H1 (cell line): Measurements from ENCODE around the gene THEM5. TPM values are rescaled to one million over a fixed set of nuclear protein-coding genes. Genes with fewer than 3 reads are reported as not detected.

Experiments
- CTCF ChIA-PET: fragments of 300-600 bp; sonication (Branson Sonifier 250); formaldehyde crosslinking; loops from one replicate; lab custom pipeline; 2021; ENCODE audit not compliant: partially characterized antibody; lab: Charles Lee
- POLR2A ChIA-PET: fragments of 300-600 bp; sonication (Branson Sonifier 250); formaldehyde crosslinking; loops from one replicate; lab custom pipeline; 2021; ENCODE audit warnings: inconsistent platforms; ENCODE audit not compliant: partially characterized antibody; lab: Charles Lee
- DNase-seq, 2 experiments: peaks; one replicate each; pipeline versions ENCODE4 v3.0.0 to v3.0.0-alpha.2; 2010 to 2022; ENCODE audit warnings: low spot score in 2 of 2, low read depth in 1 of 2, mixed read lengths in 1 of 2
- FAIRE-seq: peaks from 2 replicates; lab custom pipeline; 2011; peaks lifted over from hg19 to GRCh38; lab: Jason Lieb, UNC
- H2AFZ ChIP-seq: 2 replicates; pipeline ENCODE4 v1.8.1; 2012; ENCODE audit warnings: low read length, inconsistent platforms
- H2AK5ac ChIP-seq: 2 replicates; pipeline ENCODE4 v1.6.1; 2013; ENCODE audit warnings: low read depth, low read length
- H2BK120ac ChIP-seq: replicated peaks from 2 replicates; pipeline ENCODE3; 2013; ENCODE audit warnings: low read depth, low read length, inconsistent platforms
- H2BK12ac ChIP-seq: 2 replicates; pipeline ENCODE4 v1.6.1; 2013; ENCODE audit warnings: low read depth, low read length
- H2BK15ac ChIP-seq: 2 replicates; pipeline ENCODE4 v1.6.1; 2013; ENCODE audit warnings: low read length
- H2BK20ac ChIP-seq: 2 replicates; pipeline ENCODE4 v1.6.1; 2013; ENCODE audit warnings: low read length
- H2BK5ac ChIP-seq: 2 replicates; pipeline ENCODE4 v1.6.1; 2013; ENCODE audit warnings: low read depth, low read length
- H3K14ac ChIP-seq: 2 replicates; pipeline ENCODE4 v1.6.1; 2013; ENCODE audit warnings: inconsistent platforms; ENCODE audit not compliant: insufficient read length
- H3K18ac ChIP-seq: 2 replicates; pipeline ENCODE4 v1.6.1; 2013; ENCODE audit warnings: low read length; ENCODE audit errors: extremely low read depth
- H3K23ac ChIP-seq: 2 replicates; pipeline ENCODE4 v1.6.1; 2013; ENCODE audit warnings: inconsistent platforms; ENCODE audit not compliant: insufficient read length
- H3K23me2 ChIP-seq: 2 replicates; pipeline ENCODE4 v1.6.1; 2013; ENCODE audit warnings: low read depth, low read length
- H3K27ac ChIP-seq: 2 replicates; pipeline ENCODE4 v1.6.1; 2011; ENCODE audit warnings: low read depth, low read length, inconsistent platforms
- H3K27me3 ChIP-seq, 4 experiments: replicated peaks in 1 of 4; 1 replicate in 1 of 4; 2 replicates in 3 of 4; pipeline versions ENCODE4 v1.6.1 to v1.8.1; 2011 to 2013; ENCODE audit warnings: low read length in 3 of 4, mild to moderate bottlenecking in 3 of 4, inconsistent platforms in 2 of 4, mixed read lengths in 2 of 4, moderate library complexity in 1 of 4; ENCODE audit not compliant: control insufficient read depth in 3 of 4, insufficient read depth in 3 of 4; ENCODE audit errors: extremely low read depth in 1 of 4
- H3K36me3 ChIP-seq, 4 experiments: 2 replicates each; pipeline versions ENCODE4 v1.6.1 to v1.8.1; 2011 to 2013; ENCODE audit warnings: mild to moderate bottlenecking in 4 of 4, low read length in 3 of 4, moderate library complexity in 2 of 4, control low read depth in 1 of 4, inconsistent platforms in 1 of 4; ENCODE audit not compliant: insufficient read depth in 4 of 4, control insufficient read depth in 2 of 4
- H3K4ac ChIP-seq: replicated peaks from 2 replicates; pipeline ENCODE3; 2013; ENCODE audit warnings: low read length, low read depth, mixed read lengths, inconsistent platforms; ENCODE audit not compliant: insufficient read length
- H3K4me1 ChIP-seq, 4 experiments: replicated peaks in 1 of 4; 1 replicate in 1 of 4; 2 replicates in 3 of 4; pipeline versions ENCODE4 v1.6.1 to v1.8.1; 2011 to 2013; ENCODE audit warnings: low read length in 3 of 4, inconsistent platforms in 2 of 4, mixed read lengths in 1 of 4; ENCODE audit not compliant: insufficient read depth in 4 of 4, control insufficient read depth in 3 of 4
- H3K4me2 ChIP-seq, 2 experiments: 2 replicates each; pipeline versions ENCODE4 v1.6.1 to v1.8.1; 2011 to 2013; ENCODE audit warnings: low read depth in 2 of 2, low read length in 2 of 2, control low read depth in 1 of 2, inconsistent platforms in 1 of 2, mild to moderate bottlenecking in 1 of 2; ENCODE audit not compliant: insufficient read depth in 1 of 2
- H3K4me3 ChIP-seq, 4 experiments: fragments of 200-600, 300-600 bp in 1 of 4; sonication (generic), shearing (Covaris generic), sonication (Bioruptor Twin) in 1 of 4; 2 replicates each; pipeline versions ENCODE4 v1.5.1 to v1.8.1; 2011 to 2016; ENCODE audit warnings: low read length in 4 of 4, low read depth in 3 of 4, control low read depth in 2 of 4, inconsistent platforms in 2 of 4, mild to moderate bottlenecking in 2 of 4, mixed read lengths in 1 of 4, moderate library complexity in 1 of 4; ENCODE audit not compliant: insufficient read depth in 2 of 4; ENCODE audit errors: extremely low read depth in 1 of 4
- H3K56ac ChIP-seq: replicated peaks from 2 replicates; pipeline ENCODE3; 2013; ENCODE audit warnings: low read depth, mild to moderate bottlenecking, mixed read lengths, low read length, inconsistent platforms; ENCODE audit not compliant: insufficient read length
- H3K79me1 ChIP-seq: 2 replicates; pipeline ENCODE4 v1.6.1; 2013; ENCODE audit warnings: low read depth, low read length, control low read depth
- H3K79me2 ChIP-seq, 2 experiments: 2 replicates each; pipeline versions ENCODE4 v1.6.1 to v1.8.1; 2012 to 2013; ENCODE audit warnings: low read length in 2 of 2, mild to moderate bottlenecking in 2 of 2, inconsistent platforms in 1 of 2; ENCODE audit not compliant: insufficient read depth in 2 of 2, control insufficient read depth in 1 of 2
- H3K9ac ChIP-seq, 4 experiments: replicated peaks in 1 of 4; 1 replicate in 1 of 4; 2 replicates in 3 of 4; pipeline versions ENCODE4 v1.6.1 to v1.8.1; 2011 to 2013; ENCODE audit warnings: low read depth in 3 of 4, low read length in 3 of 4, control low read depth in 2 of 4, mild to moderate bottlenecking in 2 of 4, moderate library complexity in 2 of 4, inconsistent platforms in 1 of 4; ENCODE audit errors: extremely low read depth in 1 of 4
- H3K9me3 ChIP-seq, 2 experiments: 2 replicates each; pipeline versions ENCODE4 v1.6.1 to v1.8.1; 2012 to 2013; ENCODE audit warnings: mild to moderate bottlenecking in 2 of 2, moderate library complexity in 2 of 2, control low read depth in 1 of 2, inconsistent platforms in 1 of 2, low read depth in 1 of 2, low read length in 1 of 2, mixed read lengths in 1 of 2; ENCODE audit not compliant: insufficient read depth in 2 of 2
- H4K20me1 ChIP-seq, 2 experiments: replicated peaks in 1 of 2; 2 replicates each; pipeline versions ENCODE3 to v1.8.1; 2011 to 2013; ENCODE audit warnings: inconsistent platforms in 2 of 2, low read length in 2 of 2, mild to moderate bottlenecking in 1 of 2; ENCODE audit not compliant: insufficient read depth in 2 of 2, control insufficient read depth in 1 of 2
- H4K5ac ChIP-seq: 2 replicates; pipeline ENCODE4 v1.6.1; 2013; ENCODE audit warnings: low read length, low read depth, mixed read lengths, inconsistent platforms; ENCODE audit not compliant: insufficient read length
- H4K8ac ChIP-seq: 2 replicates; pipeline ENCODE4 v1.8.0; 2013; ENCODE audit warnings: mild to moderate bottlenecking, moderate library complexity, low read length, inconsistent platforms; ENCODE audit not compliant: insufficient read depth; ENCODE audit errors: extremely low read depth
- H4K91ac ChIP-seq: replicated peaks from 2 replicates; pipeline ENCODE3; 2013; ENCODE audit warnings: low read length, mixed read lengths, inconsistent platforms; ENCODE audit not compliant: insufficient read length
- BACH1 ChIP-seq: IDR thresholded peaks from 2 replicates; pipeline ENCODE4 v1.6.1; 2012; ENCODE audit warnings: low read length, improper control_type of control experiment
- BCL11A ChIP-seq, 2 experiments: IDR thresholded peaks; one replicate each; pipeline ENCODE4 v1.6.1; 2011; ENCODE audit warnings: low read depth in 2 of 2, low read length in 2 of 2, mild to moderate bottlenecking in 2 of 2
- EGR1 ChIP-seq: IDR thresholded peaks from 2 replicates; pipeline ENCODE4 v1.6.1; 2011; ENCODE audit warnings: low read depth, low read length, borderline replicate concordance
- EZH2 ChIP-seq: fragments of 200-600 bp; sonication (generic); IDR thresholded peaks from 2 replicates; pipeline ENCODE4 v1.7.1; 2012; ENCODE audit warnings: low read depth, mild to moderate bottlenecking, moderate library complexity, low read length, inconsistent platforms; ENCODE audit not compliant: severe bottlenecking
- FOSL1 ChIP-seq: IDR thresholded peaks from 2 replicates; pipeline ENCODE4 v1.6.1; 2011; ENCODE audit warnings: mild to moderate bottlenecking, low read depth, low read length, moderate library complexity; ENCODE audit not compliant: insufficient read depth
- GABPA ChIP-seq: IDR thresholded peaks from 2 replicates; pipeline ENCODE4 v1.6.1; 2011; ENCODE audit warnings: mild to moderate bottlenecking, low read length, moderate library complexity, borderline replicate concordance; ENCODE audit not compliant: insufficient read depth
- YY1 ChIP-seq: IDR thresholded peaks from 2 replicates; pipeline ENCODE4 v1.6.1; 2011; ENCODE audit warnings: low read depth, mild to moderate bottlenecking, low read length
- WGBS, 2 experiments: shearing (Covaris generic) in 1 of 2; methylation state at CpG; one replicate each; pipeline versions ENCODE4 v1.1.6 to v1.1.7; 2013 to 2015; ENCODE audit warnings: low lambda C conversion rate in 2 of 2, mixed read lengths in 2 of 2, inconsistent platforms in 1 of 2, low coverage in 1 of 2, missing lambda C conversion rate in 1 of 2; ENCODE audit not compliant: insufficient replicate concordance in 2 of 2, insufficient coverage in 1 of 2, insufficient read length in 1 of 2; ENCODE audit errors: extremely low coverage in 1 of 2, missing lambda C conversion rate in 1 of 2; 5-methylcytosine and 5-hydroxymethylcytosine counted together
- polyA plus RNA-seq, 7 experiments: library from polyadenylated mRNA; depleted of rRNA in 3 of 7; stranded (reverse) in 5 of 7; unstranded in 2 of 7; fragments of >200 nt in 5 of 7; fragments of 200-250 nt in 2 of 7; gene quantifications; 1 replicate in 5 of 7; 2 replicates in 1 of 7; 4 replicates in 1 of 7; pipeline versions ENCODE4 v1.2.1 to v1.2.3, GENCODE V29; 2011 to 2013; ENCODE audit warnings: missing spikeins in 2 of 7, mixed read lengths in 2 of 7
- total RNA-seq: library from RNA; stranded (reverse); fragmentation: NEBNext Ultra II Directional; extraction: Animal tissue kit (Norgen Biotek cat#: 25700); gene quantifications from 2 replicates; pipeline ENCODE4 v1.2.1, GENCODE V29; 2021

THEM5 gene
- total and polyA plus RNA-seq, 2 of the 8 experiments (the other 6 are each of a cell fraction or from before 2014, with no cell fraction given): not detected

DNA sequence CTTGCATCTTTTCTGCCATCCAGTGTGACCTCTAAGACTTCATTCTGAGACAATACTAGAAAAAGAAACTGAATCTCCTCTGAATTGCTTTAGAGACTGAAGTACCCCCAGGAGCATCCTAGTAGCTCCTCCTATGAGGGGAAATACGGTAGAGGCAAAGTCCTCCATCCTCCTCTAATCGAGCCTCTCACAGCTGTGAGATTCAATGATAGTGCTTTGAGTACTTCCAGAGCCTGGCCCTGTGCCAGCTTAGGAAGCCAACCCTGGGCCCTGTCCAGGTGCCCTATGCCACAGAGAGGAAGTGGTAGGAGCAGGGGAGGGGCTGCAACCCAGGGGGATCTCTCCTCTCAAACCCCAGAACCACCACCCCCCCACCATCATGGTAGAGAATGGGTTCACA lies 32.6 kb downstream of the THEM5 start:
- Histone ChIP-seq H3K79me1 (no peaks in the 10 kb centered on the region), H2BK20ac (no peak overlapping the region), H4K8ac (no peak overlapping the region), H2BK5ac (no peak overlapping the region), H3K27me3 (no peaks in the 10 kb centered on the region), H3K23me2 (no peaks in the 10 kb centered on the region; the same call in 1 of the 2 replicates), H3K4me3 (no peak overlapping the region), H4K91ac (no peak overlapping the region), H3K4me1 (peaks cover 0 to 14% (median 10%) of the 10 kb centered on the region in 4 experiments; a peak in 6 of 7 replicates), H3K18ac (no peak overlapping the region), H3K79me2 (no peaks in the 10 kb centered on the region), H3K56ac (no peak overlapping the region), H4K20me1 (no peaks in the 10 kb centered on the region), H2BK12ac (no peak overlapping the region), H2AK5ac (no peak overlapping the region), H3K14ac (no peak overlapping the region), H2BK15ac (no peak overlapping the region), H3K36me3 (no peaks in the 10 kb centered on the region), H3K27ac (no peak overlapping the region), H3K4ac (no peak overlapping the region), H3K9me3 (no peaks in the 10 kb centered on the region), H3K4me2 (no peak overlapping the region), H3K9ac (no peak overlapping the region), H3K23ac (no peak overlapping the region), H2BK120ac (no peak overlapping the region), H4K5ac (no peak overlapping the region), H2AFZ (no peak overlapping the region)
- FAIRE-seq (no peak), DNase-seq (no peak)
- no peak for TF ChIP-seq EGR1
- TF ChIP-seq FOSL1: no peak
- TF ChIP-seq GABPA: no peak
- no peak for TF ChIP-seq BCL11A (IDR thresholded peaks at IDR 0.05; ENCODE audit: low read depth in 2 of 2, low read length in 2 of 2)
- TF ChIP-seq EZH2: no peak
- TF ChIP-seq BACH1: no peak
- TF ChIP-seq YY1: no peak
- ChIA-PET CTCF (interaction anchor here (0.9 to 3.5 kb wide), 7 partner anchors 9 to 281 kb away, joined by 3 to 22 read pairs (median 4); partner anchors contain the start of gene TUFT1), POLR2A (interaction anchor here (1.0 kb wide), 1 partner anchor 11 kb away, joined by 3 read pairs; no protein-coding TSS in a partner anchor)
- WGBS, 2 experiments: 95% methylated on average over 2 of the region's 2 CpGs; no CpG with 5 or more reads in 1 of the 2 experiments
